ENCODE data around the gene TMPRSS9. TPM values are rescaled to one million over a fixed set of nuclear protein-coding genes. Genes with fewer than 3 reads are reported as not detected.

TMPRSS9 gene
- total and polyA plus RNA-seq, 2 of the 13 experiments (the other 11 are each of a cell fraction or from before 2014, with no cell fraction given): 2.5 to 5.2 TPM

DNA sequence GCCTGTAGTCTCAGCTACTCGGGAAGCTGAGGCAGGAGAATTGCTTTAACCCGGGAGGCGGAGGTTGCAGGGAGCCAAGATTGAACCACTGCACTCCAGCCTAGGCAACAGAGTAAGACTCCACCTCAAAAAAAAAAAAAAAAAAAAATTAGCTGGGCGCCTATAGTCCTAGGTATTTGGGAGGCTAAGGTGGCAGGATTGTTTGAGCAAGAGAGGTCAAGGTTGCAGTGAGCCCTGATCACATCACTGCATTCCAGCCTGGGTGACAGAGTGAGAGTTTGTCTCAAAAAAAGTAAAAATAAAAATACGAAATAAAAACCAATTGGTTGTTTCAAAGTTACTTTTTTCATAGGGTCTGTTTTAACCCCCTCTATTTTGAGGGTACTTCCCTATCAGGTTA, 98.0 kb downstream of the TMPRSS9 start (continued):
- no peak for TF ChIP-seq ZNF574 (CRISPR knock-in tag; IDR thresholded peaks at IDR 0.05)
- TF ChIP-seq HIC2 (CRISPR knock-in tag; IDR thresholded peaks at IDR 0.05; ENCODE audit: low read depth): no peak
- no peak for TF ChIP-seq ZSCAN20 (CRISPR knock-in tag; IDR thresholded peaks at IDR 0.05; ENCODE audit: borderline replicate concordance)
- no peak for TF ChIP-seq ZNF225 (CRISPR knock-in tag; IDR thresholded peaks at IDR 0.05)
- peak; percentile 43; the same call in 1 of the 2 replicates for TF ChIP-seq ATF7 (IDR thresholded peaks at IDR 0.05)
- TF ChIP-seq ATF7 (CRISPR knock-in tag; IDR thresholded peaks at IDR 0.05): no peak
- TF ChIP-seq SNAPC2 (CRISPR knock-in tag; IDR thresholded peaks at IDR 0.05): no peak
- TF ChIP-seq NFIC (IDR thresholded peaks at IDR 0.05; ENCODE audit: low read length): no peak
- TF ChIP-seq ATM (IDR thresholded peaks at IDR 0.05; ENCODE audit: borderline replicate concordance): no peak
- TF ChIP-seq ZNF549 (CRISPR knock-in tag; IDR thresholded peaks at IDR 0.05): no peak
- TF ChIP-seq CBFB (CRISPR knock-in tag; IDR thresholded peaks at IDR 0.05): no peak
- TF ChIP-seq, protein P1, sequence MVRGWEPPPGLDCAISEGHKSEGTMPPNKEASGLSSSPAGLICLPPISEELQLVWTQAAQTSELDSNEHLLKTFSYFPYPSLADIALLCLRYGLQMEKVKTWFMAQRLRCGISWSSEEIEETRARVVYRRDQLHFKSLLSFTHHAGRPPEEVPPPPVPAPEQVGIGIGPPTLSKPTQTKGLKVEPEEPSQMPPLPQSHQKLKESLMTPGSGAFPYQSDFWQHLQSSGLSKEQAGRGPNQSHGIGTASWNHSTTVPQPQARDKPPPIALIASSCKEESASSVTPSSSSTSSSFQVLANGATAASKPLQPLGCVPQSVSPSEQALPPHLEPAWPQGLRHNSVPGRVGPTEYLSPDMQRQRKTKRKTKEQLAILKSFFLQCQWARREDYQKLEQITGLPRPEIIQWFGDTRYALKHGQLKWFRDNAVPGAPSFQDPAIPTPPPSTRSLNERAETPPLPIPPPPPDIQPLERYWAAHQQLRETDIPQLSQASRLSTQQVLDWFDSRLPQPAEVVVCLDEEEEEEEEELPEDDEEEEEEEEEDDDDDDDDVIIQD (CRISPR knock-in tag; IDR thresholded peaks at IDR 0.05; ENCODE audit: low read depth): no peak
- TF ChIP-seq SOX6 (IDR thresholded peaks at IDR 0.05): no peak
- peak; percentile 71 for TF ChIP-seq SOX6 (CRISPR knock-in tag; IDR thresholded peaks at IDR 0.05)
- TF ChIP-seq ZBTB10 (CRISPR knock-in tag; IDR thresholded peaks at IDR 0.05; ENCODE audit: borderline replicate concordance): no peak
- no peak for TF ChIP-seq HCFC1 (IDR thresholded peaks at IDR 0.05; ENCODE audit: low read depth, low read length)
- TF ChIP-seq ZSCAN21 (CRISPR knock-in tag; IDR thresholded peaks at IDR 0.05; ENCODE audit: borderline replicate concordance): no peak
- no peak for TF ChIP-seq PHF8 (CRISPR knock-in tag; IDR thresholded peaks at IDR 0.05)
- no peak for TF ChIP-seq YY1 (IDR thresholded peaks at IDR 0.05; ENCODE audit: insufficient read depth, insufficient replicate concordance, low read depth, low read length)
- TF ChIP-seq HMG20B (CRISPR knock-in tag; conservative IDR thresholded peaks at IDR 0.05): 0 out of 2 replicates have a peak, but pooled peaks have one; percentile 55
- TF ChIP-seq CBX2 (IDR thresholded peaks at IDR 0.05; ENCODE audit: low read depth, low read length): no peak
- no peak for TF ChIP-seq CBX2 (CRISPR knock-in tag; IDR thresholded peaks at IDR 0.05; ENCODE audit: low read depth)
- TF ChIP-seq MYC (CRISPR knock-in tag; IDR thresholded peaks at IDR 0.05; ENCODE audit: borderline replicate concordance): no peak
- TF ChIP-seq ZNF264 (CRISPR knock-in tag; IDR thresholded peaks at IDR 0.05): no peak
- TF ChIP-seq ZNF510 (CRISPR knock-in tag; IDR thresholded peaks at IDR 0.05; ENCODE audit: low read depth): no peak
